SK-N-SH treated with all-trans-retinoic acid at 6 μM for 48 hours (cell line): ENCODE measurements around the gene CHRFAM7A.
"Not testable (repeated sequence)": the region's sequence is repeated elsewhere in the genome, so short reads cannot be mapped to it uniquely, and the experiment has no call there.

Source experiments
- ATAC-seq: fragments of 200-7000 bp; cut with Tn5 transposase; 3 replicates; pipeline ENCODE4 v1.9.1; 2020; ENCODE audit warnings: mild to moderate bottlenecking, moderate library complexity

Gene CHRFAM7A

DNA sequence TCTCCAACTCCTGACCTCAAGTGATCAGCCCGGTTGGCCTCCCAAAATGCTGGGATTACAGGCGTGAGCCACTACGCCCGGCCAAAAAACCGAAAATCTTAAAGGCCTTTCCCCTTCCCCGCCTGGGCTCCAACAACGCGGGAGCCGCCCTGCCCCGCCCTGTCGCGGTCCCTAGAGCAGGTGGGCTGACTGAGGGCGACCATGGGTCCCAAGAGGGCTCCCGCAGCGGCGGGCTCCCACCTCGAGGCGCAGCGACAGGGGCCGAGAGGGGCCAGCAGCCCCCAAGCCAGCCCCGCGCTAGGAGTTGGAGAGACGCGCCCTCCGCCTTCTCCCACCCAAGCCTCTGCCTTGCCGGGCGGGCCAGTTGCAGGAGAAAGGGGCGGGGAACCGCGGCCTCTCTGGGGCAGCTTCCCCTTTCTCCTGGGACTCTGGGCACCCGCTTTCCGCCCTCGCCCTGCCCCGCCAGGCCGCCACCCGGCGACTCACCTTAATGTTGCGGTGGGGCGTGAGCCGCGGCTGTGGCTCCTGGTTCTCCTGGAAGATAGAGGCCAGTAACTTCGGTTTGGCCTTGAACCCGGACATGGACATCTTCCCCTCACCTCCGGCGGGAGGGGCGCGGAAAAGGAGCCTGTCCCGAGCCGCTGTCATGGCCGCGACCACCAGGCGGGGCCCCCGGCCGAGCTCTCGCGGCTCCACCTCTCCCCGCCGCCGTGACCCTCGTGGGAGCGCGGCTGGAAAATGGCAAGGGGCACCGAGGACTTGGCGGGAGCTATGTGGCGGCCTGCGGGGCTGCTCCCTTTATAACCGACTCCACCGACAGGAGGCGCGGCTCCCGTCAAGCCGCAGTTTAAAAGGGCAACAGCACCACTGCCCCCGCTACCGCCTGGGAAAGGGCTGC, at the start of gene CHRFAM7A:
CHRFAM7A (minus strand) TSS at position 775 of the 898 bp plus-strand sequence. CDS start 10,189 bp downstream, outside the sequence.
- peak; percentile 96 for ATAC-seq

DNA sequence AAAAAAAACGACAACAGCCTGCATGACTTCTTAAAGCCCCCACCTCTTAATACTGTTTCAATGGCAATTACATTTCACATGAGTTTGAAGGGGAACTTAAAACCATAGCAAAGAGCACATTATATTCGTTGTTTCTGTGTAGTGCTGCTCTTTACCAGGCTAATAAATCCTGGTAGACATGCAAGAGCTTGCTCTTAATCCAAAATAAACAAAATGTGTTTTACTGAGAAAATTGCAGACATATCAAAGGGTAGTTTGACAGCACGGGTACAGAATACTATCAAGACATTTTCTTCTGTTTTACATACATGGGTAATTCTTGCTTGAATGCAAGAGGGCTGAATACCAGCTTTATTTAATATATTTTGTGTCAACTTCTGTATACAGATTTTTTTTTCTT, 45.0 kb upstream of the CHRFAM7A start:
- ATAC-seq: not testable (repeated sequence)

DNA sequence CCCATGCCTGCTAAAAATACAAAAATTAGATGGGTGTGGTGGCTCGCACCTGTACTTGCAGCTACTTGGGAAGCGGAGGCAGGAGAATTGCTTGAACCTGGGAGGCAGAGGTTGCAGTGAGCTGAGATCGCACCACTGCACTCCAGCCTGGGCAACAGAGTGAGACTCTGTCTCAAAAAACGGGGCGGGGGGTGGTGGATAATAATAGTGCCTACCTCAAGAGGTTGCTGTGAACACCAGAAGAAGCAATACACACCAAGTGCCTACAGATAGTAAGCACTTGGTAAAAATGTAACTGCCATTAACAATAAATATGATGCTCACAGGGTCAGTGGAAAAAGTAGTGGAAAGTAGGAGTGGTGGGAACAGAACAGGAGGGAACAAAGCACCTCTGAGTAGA, 42.5 kb upstream of the CHRFAM7A start:
- not testable (repeated sequence) for ATAC-seq

DNA sequence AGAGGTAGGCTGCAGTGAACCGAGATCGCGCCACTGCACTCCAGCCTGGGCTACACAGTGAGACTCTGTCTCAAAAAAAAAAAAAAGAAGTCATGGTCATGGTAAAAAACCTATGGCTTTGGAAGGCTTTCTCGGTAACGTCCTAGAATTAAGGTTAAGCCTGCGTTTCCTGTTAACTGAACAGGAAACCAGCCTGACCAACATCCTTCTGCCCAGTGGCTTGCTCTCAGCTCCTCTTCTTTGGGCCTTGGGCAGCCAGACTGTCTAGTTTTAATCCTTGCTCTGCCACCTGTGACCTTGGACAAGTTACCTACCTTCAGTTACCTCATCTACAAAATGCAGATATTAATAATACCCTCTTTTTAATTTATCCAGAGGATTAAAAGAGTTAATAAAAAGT, 27.4 kb upstream of the CHRFAM7A start:
- not testable (repeated sequence) for ATAC-seq

DNA sequence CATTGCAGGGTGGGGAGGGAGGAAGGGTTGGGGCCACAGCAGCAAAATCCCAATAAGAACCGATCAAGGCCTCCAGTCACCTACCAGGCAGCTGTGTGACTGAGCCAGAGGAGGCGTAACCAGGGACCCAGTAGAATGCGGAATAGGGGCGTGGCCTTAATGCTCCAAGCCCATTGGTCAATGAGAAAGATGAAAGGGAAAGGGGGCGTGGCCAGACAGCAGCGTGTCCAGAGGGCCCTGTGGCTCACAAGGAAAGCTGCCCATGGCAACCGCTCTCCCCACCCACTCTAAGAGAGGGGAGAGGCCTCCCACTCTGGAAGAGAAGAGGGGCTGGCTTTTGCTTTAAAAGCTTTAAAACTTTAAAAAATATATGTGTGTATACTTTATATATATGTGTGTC, 20.8 kb upstream of the CHRFAM7A start, which contains the start of gene GOLGA8R:
GOLGA8R (minus strand) TSS at position 101 of the 400 bp plus-strand sequence; CDS start at position 3, 98 bp downstream.
- ATAC-seq: not testable (repeated sequence)

DNA sequence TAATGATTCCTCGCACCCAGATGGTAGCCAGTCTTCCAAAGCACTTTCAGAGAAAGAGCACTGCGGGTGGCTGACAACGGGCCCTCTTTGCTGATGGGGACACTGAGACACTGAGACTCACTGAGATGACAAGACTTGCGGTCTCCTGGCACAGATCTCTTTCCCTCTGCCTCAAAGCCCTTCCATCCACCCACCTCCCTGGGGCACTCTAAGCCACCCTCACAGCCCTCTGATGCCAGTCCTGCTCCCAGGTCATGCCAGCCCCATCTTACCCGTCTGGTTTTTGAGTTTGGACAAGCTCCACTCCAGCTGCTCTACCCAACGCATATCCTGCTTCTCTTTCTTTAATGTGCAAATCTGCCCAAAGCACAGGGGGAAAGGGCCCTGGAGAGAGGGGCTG, 14.3 kb upstream of the CHRFAM7A start:
- not testable (repeated sequence) for ATAC-seq

DNA sequence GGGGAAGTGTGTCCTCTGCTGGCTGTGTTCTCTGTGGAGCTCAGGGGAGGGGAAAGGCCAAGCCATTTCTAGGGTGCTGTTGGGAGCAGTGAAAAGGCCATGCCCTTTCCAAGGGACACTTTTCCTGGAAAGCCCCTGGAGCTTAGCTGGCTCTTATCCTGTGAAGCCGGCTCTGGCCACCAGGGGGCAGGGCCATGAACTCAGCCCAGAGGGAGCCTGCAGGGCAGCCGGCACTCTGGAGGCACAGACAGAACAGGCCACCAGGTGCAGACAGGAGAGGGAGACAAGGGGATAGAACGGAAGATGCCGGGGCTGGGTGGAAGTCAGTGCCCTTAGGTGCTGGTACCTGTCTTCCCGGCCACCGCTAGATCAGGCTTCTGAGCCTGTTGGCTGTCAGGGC, 5.6 kb upstream of the CHRFAM7A start:
- peak; percentile 59; the same call in 1 of the 3 replicates for ATAC-seq

DNA sequence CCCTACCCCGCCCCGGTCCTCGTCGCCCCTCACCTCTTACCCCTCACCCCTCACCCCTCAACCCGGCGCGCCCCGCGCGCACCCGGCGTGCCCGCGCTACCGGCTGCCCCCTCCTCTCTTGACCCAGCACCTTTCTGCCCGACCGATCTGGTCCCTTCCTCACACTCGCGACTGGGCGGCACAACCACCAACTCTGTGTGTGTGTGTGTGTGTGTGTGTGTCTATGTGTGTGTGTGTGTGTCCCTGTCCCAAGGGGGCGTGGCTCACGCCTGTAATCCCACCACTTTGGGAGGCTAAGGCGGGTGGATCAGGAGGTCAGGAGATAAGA, 288 bp upstream of the CHRFAM7A start:
- peak; percentile 78 for ATAC-seq

DNA sequence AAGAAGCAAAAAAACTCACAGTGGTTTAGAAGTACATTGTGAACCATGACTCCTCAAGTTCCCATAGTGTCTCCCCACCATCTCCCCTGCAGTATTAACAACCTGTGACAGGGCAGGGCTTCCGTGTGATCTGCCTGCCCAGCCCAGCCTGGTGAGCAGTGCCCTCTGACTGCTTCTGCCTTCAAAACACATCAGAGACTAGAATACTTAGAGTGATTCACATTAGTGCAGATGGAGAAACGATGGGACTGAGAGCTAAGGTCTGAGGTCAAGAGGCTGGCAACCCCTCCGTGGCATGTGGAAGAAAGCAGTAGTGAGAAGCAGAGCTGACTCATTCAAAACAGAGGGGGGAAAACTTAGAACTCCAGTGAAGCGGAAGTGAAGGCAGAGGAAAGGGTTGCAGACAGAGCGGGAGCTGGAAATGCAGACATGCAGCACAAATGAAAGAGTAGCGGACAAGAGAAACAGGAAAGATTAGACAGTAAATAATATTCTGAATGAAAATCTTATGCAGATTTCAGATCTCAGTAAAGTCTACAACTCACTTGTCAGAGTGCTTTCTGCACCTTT, 6.9 kb downstream of the CHRFAM7A start:
- not testable (repeated sequence) for ATAC-seq

DNA sequence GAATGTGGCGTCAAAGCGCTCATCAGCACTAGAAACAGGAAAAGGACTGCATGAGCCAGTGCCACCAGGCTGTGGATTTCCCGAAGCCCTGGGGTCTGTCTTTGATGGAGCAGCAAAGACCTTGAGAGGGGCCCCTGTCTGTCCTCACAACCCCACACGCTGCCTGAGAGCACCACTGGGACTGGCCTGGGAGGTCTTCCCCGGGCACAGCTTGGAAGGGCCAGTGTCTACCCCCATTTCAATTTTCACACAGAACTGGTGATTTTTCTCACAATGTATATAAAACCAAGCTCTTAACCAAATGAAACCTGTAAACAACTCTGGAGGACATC, 16.3 kb downstream of the CHRFAM7A start:
- ATAC-seq: not testable (repeated sequence)

DNA sequence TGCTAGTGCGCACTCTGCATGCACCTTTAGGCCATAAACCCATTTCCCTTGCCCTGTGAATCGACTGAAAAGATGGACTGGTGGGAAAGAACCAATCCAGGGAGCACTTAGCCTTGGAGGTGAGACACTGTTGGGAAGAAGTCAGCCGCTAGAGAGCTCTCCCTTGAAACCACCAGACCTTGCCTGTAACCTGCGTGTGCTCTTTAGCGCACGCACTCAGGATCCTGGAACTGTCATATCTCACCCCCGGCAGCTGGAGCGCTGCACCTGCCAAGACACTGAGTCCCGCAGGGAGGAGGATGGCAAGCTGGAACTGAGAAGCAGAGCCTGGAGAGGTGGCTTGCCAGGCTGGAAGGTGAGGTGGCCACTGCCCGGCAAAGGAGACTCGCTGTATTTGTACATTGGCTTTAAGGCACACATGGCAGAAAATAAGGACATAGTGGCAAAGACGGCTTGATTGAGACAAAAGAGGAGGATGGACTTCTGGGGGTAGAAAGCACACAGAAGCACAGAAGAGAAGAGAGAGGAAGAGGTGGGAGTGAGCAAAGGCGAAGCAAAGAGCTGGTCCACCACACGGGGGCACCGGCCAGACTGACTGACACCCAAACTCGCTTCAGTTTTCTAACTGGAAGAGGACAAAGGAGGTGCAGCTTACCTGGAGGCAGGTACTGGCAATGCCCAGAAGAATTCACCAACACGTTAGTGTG, 16.8 kb downstream of the CHRFAM7A start:
- not testable (repeated sequence) for ATAC-seq

DNA sequence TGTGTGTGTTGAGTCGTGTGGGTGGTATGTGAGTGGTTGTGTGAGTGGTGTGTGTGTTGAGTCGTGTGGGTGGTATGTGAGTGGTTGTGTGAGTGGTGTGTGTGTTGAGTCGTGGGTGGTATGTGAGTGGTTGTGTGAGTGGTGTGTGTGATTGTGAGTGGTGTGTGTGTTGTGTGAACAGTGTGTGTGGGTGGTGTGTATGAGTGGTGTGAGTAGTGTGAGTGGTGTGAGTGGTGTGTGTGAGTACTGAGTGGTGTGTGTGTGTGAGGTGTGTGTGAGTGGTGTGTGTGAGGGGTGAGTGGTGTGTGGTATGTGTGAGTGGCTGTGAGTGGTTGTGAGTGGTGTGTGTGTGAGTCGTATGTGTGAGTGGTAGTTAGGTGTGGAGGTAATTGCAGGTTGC, 17.5 kb downstream of the CHRFAM7A start:
- not testable (repeated sequence) for ATAC-seq

DNA sequence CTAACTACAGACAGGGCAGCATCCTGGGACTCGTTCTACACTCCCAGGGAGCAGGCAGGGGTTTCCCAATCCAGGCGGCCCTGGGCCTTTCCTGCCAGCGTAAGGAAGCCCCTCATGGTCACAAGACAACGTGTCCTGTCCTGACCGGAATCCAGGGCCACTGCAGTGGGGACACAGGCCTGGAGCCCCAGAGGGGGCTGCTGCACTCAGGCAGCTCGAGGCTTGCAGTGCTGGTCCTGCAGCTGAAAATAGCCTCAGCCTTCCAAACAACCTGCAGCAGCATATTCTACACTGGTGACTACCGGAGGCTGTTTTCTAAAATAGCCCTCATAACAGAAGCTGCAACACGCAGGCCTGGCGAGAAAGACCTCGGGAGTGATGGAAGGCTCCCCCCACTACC, 18.5 kb downstream of the CHRFAM7A start:
- ATAC-seq: not testable (repeated sequence)

DNA sequence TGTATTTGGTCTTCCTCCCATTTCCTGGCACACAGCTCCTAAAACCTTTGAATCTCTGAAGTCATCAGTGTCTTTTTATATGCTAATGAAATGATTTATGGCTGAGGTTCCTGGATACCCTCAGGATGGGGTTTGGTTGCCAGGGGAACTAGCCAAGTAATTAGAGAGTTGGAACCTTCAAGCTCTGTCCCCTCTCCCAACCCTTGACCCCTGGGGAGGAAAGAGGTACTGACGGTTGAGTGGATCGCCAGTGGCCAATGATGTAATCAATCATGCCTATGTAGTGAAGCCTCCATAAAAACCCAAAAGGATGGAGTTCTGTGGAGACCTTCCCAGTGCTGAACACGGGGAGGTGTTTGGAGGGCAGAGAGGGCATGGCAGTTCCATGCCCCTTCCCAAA, 25.1 kb downstream of the CHRFAM7A start:
- ATAC-seq: not testable (repeated sequence)

DNA sequence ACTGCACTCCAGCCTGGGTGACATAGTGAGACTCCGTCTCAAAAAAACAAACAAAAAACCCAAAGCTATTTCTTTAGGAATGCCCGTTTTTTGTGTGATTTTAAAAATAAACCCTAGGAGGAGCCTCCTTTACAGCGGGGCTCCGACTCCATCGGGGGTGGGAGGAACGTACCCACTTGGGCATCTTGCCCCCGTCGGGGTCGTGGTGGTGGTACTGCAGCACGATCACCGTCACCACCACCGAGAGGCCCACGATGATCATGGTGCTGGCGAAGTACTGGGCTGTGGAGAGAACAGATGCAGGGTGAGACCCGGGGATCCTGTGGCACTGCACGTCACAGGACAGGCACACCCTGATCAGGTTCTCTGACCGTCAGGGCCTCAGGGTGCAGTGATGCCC, 26.1 kb downstream of the CHRFAM7A start:
- ATAC-seq: not testable (repeated sequence)

DNA sequence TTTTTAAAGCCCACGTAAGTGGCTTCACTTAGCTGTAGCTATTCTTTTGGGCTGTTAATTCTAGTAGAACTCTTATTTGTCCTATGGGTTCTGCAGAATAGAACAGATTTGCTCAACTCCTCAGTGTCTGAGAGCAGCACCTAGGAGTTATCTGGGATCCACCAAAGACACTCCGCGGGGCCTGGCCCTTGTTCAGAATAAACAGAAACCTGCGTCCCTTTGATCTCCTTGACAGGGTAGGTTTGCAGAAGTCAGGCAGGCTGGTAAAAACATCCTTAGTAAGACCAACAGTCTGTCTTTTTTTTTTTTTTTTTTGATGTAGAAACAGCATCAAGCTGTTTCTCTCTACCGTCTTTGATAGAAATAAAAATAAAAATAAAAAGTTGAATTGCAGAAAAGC, 31.9 kb downstream of the CHRFAM7A start:
- not testable (repeated sequence) for ATAC-seq

DNA sequence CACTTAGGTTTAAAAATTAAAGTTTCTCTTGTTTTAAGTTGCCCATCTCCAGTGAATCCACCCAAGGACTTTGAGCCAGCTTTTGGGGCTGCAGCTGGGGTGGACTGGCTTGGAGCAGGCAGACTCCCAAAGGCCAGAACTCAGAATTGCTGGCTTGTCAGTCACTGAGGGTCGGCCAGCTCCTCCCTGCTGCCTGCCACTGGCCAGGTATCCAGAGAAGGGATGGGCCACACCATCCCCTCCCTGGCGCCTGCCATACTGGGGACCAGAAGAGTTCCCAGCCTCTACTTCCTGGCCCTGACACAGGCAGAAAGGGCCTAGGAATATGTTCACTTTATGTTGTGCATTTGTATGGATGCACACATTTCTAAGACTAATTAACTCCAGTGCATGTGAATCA, 32.4 kb downstream of the CHRFAM7A start:
- not testable (repeated sequence) for ATAC-seq

DNA sequence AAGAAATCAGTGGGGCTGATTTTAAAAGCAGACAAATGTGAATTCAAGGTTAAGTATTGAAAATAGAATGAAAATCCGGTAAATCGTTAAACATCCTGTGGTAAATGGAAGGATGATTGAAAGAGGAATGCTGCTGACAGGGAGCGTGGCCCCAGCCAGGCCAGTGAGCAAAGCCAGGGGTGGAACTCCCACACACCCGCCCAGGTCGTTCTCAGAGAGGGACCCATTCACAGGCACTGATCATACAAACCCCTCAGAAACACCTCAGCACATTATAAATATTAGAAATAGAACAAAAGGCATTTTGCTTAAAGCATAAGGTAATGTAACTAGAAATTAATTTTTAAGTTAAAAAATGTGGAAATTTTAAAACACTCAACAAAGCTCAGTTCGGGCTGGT, 38.3 kb downstream of the CHRFAM7A start:
- not testable (repeated sequence) for ATAC-seq

DNA sequence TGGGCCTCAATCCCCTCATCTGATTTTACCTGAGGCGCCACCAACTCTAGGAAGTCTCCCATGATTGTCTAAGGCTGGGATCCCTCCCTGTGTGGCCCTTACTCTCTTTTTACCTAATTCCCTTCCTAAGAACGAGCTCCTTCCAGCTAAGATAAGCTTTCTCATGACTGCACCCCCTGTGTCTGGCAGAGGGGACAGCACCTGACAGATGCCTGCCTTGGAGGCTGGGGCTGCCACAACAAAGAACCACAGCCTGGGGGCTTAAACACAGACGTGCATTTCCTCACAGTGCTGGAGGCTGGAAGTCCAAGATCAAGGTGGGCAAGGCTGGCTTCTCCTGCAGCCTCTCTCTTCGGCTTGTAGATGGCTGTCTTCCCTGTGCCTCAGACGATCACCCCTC, 43.5 kb downstream of the CHRFAM7A start:
- not testable (repeated sequence) for ATAC-seq

DNA sequence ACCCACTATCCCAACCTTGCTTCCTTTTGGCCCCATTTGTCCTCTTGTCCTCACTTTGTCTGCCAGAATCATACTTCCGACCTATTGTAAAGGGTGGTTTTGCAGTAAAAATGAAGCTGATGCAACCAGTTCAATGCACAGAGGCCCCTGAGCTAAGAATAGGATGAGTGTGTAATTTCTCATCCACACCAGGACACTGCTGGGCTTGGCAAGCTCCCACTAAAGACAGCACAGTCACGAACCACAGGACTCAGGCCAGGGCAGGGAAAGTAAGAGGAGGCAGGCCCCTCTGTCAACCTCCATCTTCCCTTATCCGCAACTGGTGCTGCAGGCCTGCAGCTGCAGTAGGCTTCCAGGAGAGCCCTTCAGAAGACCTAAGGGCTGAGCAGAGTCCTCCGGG, 56.8 kb downstream of the CHRFAM7A start:
- not testable (repeated sequence) for ATAC-seq

DNA sequence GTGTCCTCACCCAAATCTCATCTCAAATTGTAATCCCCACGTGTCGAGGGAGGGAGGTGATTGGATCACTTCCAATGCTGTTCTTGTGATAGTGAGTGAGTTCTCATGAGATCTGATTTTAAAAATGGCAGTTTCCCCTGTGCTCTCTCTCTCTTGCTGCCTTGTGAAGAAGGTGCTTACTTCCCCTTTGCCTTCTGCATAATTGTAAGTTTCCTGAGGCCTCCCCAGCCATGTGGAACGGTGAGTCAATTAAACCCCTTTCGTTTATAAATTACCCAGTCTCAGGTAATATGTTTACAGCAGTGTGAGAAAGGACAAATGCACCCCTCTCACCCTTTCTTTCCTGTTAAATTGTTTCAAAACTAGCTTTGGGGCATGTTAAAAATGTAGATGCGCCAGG, 59.2 kb downstream of the CHRFAM7A start:
- not testable (repeated sequence) for ATAC-seq

DNA sequence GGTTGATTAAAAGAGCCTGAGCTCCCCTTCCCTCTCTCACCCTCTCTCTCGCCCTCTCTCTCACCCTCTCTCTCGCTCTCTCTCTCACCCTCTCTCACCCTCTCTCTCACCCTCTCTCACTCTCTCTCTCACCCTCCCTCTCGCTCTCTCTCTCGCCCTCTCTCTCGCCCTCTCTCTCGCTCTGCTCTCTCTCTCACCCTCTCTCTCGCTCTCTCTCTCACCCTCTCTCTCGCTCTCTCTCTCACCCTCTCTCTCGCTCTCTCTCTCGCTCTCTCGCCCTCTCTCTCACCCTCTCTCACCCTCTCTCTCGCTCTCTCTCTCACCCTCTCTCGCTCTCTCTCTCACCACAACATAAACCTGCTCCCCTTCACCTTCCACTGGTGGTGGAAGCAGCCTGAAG, 67.2 kb downstream of the CHRFAM7A start:
- not testable (repeated sequence) for ATAC-seq

DNA sequence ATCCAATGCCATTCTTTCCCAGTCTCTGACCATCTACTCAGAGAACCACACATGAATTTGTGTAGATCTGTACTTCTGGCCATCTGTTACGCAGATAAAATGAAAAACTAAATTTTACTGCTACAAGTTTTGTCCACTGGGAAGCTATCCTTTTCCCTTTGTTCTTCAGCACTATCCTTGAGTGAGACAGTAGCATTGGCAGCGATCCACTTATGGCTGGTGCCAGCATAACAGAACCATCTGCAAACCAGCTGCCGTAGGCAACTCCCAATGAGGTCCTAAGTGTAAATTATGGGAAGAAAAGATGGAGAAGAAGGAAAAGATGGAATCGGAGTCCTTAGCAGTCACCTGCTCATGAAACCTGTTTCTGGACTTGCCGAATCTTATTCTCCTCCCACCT, 72.3 kb downstream of the CHRFAM7A start:
- ATAC-seq: not testable (repeated sequence)
